NCI-H128 (cell line): ENCODE results near the gene MTRR.
"Not testable (repeated sequence)": the region's sequence is repeated elsewhere in the genome, so short reads cannot be mapped to it uniquely, and the experiment has no call there.

ENCODE experiments used
- DNase-seq: peaks from one replicate; lab custom pipeline; 2025; ENCODE audit not compliant: unreplicated experiment; lab: John Stamatoyannopoulos, UW

MTRR gene

GRCh38 chr5:7894439-7894838 lies 25.5 kb downstream of the MTRR start:
- no peak for DNase-seq

GRCh38 chr5:7894860-7895259 lies 25.9 kb downstream of the MTRR start:
- DNase-seq, result no peak

GRCh38 chr5:7897014-7897600 lies 28.2 kb downstream of the MTRR start:
- no peak for DNase-seq

- DNase-seq, result no peak
Observed at GRCh38 chr5:7902201-7902600, 33.3 kb downstream of the MTRR start.

GRCh38 chr5:7902666-7903625 lies 34.0 kb downstream of the MTRR start:
- DNase-seq, result no peak

- DNase-seq, result no peak
Observed at GRCh38 chr5:7904170-7904569, 35.2 kb downstream of the MTRR start.

GRCh38 chr5:7907612-7908011 lies 38.7 kb downstream of the MTRR start:
- no peak for DNase-seq

GRCh38 chr5:7908317-7908716 lies 39.4 kb downstream of the MTRR start:
- no peak for DNase-seq

GRCh38 chr5:7910738-7911428 lies 41.9 kb downstream of the MTRR start:
- no peak for DNase-seq

- DNase-seq, result not testable (repeated sequence)
Observed at GRCh38 chr5:7911429-7911771, 42.5 kb downstream of the MTRR start.

- no peak for DNase-seq
Observed at GRCh38 chr5:7916171-7916804, 47.3 kb downstream of the MTRR start.

GRCh38 chr5:7917130-7918123 lies 48.5 kb downstream of the MTRR start:
- DNase-seq, result no peak

- no peak for DNase-seq
Observed at GRCh38 chr5:7925961-7926695, 57.2 kb downstream of the MTRR start.

- no peak for DNase-seq
Observed at GRCh38 chr5:7926720-7927119, 57.8 kb downstream of the MTRR start.

GRCh38 chr5:7927466-7928375 lies 58.8 kb downstream of the MTRR start:
- DNase-seq, result no peak

- DNase-seq, result no peak
Observed at GRCh38 chr5:7930011-7930410, 61.1 kb downstream of the MTRR start.

- no peak for DNase-seq
Observed at GRCh38 chr5:7941692-7942091, 72.7 kb downstream of the MTRR start.

- no peak for DNase-seq
Observed at GRCh38 chr5:7947301-7947700, 78.4 kb downstream of the MTRR start.
